GM12801 (cell line): ENCODE results near the gene ROPN1L.

Experiments
- TF ChIP-seq, protein P1 (sequence below): IDR thresholded peaks from one replicate; pipeline ENCODE4 v1.5.1; 2011; ENCODE audit warnings: control low read depth; ENCODE audit not compliant: insufficient read length; ENCODE audit errors: extremely low read depth

ROPN1L gene

DNA sequence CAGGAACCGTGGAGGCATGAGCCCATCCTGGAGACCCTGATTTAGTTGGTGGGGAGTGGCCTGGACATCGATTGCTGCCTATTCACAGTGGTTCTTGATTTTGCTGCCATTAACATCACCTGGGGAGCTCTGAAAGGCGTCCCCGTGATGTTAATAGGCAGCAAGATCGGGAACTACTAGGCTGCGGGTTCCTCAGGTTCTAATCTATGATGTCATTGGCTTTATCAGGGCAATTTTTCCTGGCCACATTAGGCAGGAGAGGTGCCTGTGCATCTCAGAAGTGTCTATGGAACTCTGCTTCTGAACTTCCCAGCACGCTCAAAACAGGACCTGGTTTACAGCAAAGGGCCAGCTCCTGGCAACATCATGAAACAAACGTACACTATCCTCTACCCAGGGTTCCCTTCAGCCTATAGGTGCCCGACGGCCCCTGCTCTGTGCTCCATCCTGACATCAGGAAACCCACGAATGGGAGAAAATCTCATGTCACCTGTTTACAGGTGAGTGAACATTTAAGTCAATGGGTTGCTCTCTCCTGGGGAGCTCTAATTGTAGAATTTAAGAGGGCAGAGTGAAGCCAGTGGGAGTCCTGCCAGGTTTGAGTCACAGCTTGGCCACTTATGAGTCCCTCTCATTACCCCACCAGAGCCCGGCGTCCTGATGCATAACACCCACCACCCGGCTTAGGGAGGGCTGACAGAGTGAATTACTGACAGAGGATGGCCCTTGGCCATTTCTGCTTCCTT is 49.4 kb downstream of the ROPN1L start:
- TF ChIP-seq, protein P1, sequence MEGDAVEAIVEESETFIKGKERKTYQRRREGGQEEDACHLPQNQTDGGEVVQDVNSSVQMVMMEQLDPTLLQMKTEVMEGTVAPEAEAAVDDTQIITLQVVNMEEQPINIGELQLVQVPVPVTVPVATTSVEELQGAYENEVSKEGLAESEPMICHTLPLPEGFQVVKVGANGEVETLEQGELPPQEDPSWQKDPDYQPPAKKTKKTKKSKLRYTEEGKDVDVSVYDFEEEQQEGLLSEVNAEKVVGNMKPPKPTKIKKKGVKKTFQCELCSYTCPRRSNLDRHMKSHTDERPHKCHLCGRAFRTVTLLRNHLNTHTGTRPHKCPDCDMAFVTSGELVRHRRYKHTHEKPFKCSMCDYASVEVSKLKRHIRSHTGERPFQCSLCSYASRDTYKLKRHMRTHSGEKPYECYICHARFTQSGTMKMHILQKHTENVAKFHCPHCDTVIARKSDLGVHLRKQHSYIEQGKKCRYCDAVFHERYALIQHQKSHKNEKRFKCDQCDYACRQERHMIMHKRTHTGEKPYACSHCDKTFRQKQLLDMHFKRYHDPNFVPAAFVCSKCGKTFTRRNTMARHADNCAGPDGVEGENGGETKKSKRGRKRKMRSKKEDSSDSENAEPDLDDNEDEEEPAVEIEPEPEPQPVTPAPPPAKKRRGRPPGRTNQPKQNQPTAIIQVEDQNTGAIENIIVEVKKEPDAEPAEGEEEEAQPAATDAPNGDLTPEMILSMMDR: no peak

GRCh38 chr5:10491673-10492026 is 50.0 kb downstream of the ROPN1L start:
- TF ChIP-seq, protein P1: no peak

GRCh38 chr5:10493884-10494283 is 52.2 kb downstream of the ROPN1L start:
- TF ChIP-seq, protein P1: no peak

DNA sequence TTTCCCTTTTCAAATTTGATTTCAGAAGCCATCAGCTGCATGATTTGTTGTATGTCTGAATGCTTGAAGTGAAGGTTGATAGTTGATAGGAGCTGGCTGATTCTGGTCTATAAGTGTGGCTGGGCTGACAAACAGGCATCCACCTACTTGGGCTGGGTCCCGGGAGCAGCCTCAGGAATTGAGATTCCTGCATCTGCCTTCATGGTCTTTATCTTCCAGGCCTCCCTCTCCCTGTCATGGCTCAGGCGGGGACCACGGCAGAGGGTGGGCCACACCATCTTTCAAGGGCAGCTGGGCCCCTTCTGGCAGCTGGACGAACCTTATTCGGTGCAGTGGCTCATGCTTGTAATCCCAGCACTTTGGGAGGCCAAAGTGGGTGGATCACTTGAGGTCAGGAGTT is 55.9 kb downstream of the ROPN1L start:
- TF ChIP-seq, protein P1: no peak

DNA sequence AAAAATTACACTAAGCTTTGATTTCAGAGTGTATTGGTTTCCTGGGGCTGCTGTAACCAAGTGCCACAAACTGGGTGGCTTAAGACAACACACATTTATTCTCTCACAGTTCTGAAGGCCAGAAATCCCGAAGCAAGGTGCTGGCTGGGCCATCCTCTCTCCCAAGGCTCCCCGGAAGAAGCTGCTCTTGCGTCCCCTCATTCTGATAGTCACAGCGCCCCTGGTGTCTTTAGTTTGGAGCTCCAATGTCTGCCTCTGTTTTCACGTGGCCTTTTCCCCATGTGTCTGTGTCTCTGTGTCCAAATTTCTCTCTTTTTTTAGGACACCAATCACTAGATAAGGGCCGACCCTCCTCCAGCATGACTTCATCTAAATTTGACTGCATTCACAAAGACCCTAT is 56.7 kb downstream of the ROPN1L start:
- TF ChIP-seq, protein P1: no peak

DNA sequence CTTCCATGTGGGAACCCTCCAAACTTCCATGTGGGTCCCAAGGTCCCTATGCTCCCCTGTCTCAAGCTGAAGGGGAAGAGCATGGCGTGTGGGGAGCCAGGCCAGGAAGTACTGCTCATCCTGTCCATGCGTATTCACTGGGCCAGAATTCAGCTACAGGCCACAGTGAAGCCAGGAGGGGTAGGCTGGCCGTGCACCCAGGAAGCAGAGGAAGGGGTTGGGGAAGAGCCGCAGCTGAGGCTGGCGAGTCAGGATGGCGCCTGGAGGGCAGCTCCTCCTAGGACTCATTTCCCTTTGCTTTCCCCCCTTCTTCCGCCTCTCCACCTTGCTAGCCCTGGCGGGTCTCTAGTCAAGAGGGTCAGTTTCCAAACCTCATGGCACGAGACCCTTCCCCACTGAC is 57.4 kb downstream of the ROPN1L start:
- TF ChIP-seq, protein P1: no peak

DNA sequence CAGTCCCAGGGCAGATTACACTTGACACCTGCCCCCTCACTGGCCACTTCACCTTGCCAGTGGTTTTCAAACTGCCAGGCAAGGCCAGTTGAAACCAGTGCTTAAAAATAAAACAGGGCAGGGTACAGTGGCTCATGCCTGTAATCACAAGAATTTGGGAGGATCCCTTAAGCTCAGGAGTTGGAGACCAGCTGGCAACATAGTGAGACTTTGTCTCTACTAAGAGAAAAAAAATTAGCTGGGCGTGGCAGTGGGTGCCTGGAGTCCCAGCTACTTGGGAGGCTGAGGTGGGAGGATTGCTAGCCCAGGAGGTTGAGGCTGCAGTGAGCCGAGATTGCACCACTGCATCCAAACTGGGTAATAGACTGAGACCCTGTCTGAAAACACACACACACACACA is 58.1 kb downstream of the ROPN1L start:
- TF ChIP-seq, protein P1: no peak
